ENCODE data around the gene PRAMEF12.

- no peak for TF ChIP-seq RARB (CRISPR knock-in tag; IDR thresholded peaks at IDR 0.05)
- TF ChIP-seq GLIS3 (CRISPR knock-in tag; IDR thresholded peaks at IDR 0.05): no peak
- TF ChIP-seq, protein P1, sequence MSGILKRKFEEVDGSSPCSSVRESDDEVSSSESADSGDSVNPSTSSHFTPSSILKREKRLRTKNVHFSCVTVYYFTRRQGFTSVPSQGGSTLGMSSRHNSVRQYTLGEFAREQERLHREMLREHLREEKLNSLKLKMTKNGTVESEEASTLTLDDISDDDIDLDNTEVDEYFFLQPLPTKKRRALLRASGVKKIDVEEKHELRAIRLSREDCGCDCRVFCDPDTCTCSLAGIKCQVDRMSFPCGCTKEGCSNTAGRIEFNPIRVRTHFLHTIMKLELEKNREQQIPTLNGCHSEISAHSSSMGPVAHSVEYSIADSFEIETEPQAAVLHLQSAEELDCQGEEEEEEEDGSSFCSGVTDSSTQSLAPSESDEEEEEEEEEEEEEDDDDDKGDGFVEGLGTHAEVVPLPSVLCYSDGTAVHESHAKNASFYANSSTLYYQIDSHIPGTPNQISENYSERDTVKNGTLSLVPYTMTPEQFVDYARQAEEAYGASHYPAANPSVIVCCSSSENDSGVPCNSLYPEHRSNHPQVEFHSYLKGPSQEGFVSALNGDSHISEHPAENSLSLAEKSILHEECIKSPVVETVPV (CRISPR knock-in tag; IDR thresholded peaks at IDR 0.05): no peak
- TF ChIP-seq TCF4 (CRISPR knock-in tag; IDR thresholded peaks at IDR 0.05; ENCODE audit: borderline replicate concordance): no peak
- TF ChIP-seq, protein P2, sequence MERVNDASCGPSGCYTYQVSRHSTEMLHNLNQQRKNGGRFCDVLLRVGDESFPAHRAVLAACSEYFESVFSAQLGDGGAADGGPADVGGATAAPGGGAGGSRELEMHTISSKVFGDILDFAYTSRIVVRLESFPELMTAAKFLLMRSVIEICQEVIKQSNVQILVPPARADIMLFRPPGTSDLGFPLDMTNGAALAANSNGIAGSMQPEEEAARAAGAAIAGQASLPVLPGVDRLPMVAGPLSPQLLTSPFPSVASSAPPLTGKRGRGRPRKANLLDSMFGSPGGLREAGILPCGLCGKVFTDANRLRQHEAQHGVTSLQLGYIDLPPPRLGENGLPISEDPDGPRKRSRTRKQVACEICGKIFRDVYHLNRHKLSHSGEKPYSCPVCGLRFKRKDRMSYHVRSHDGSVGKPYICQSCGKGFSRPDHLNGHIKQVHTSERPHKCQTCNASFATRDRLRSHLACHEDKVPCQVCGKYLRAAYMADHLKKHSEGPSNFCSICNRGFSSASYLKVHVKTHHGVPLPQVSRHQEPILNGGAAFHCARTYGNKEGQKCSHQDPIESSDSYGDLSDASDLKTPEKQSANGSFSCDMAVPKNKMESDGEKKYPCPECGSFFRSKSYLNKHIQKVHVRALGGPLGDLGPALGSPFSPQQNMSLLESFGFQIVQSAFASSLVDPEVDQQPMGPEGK (CRISPR knock-in tag; IDR thresholded peaks at IDR 0.05; ENCODE audit: borderline replicate concordance): no peak
- no peak for TF ChIP-seq TOX (CRISPR knock-in tag; IDR thresholded peaks at IDR 0.05; ENCODE audit: borderline replicate concordance)
- TF ChIP-seq BACH2 (CRISPR knock-in tag; IDR thresholded peaks at IDR 0.05; ENCODE audit: borderline replicate concordance): no peak
- no peak for TF ChIP-seq ARNTL (CRISPR knock-in tag; IDR thresholded peaks at IDR 0.05; ENCODE audit: borderline replicate concordance, low read depth)
- TF ChIP-seq ZC3H10 (CRISPR knock-in tag; IDR thresholded peaks at IDR 0.05): no peak
Measured at GRCh38 chr1:12763479-12763878, 10.1 kb upstream of the PRAMEF12 start.

Data from SK-N-SH treated with all-trans-retinoic acid at 6 μM for 48 hours (cell line).